T-cell (primary cell): ENCODE results near the gene BTNL3. TPM values are rescaled to one million over a fixed set of nuclear protein-coding genes. Genes with fewer than 3 reads are reported as not detected.
"Not testable (repeated sequence)": the region's sequence is repeated elsewhere in the genome, so short reads cannot be mapped to it uniquely, and the experiment has no call there.

ENCODE experiments used
- ATAC-seq, 4 experiments: fragments of 200-7000 bp in 3 of 4; fragments of 150-1000 bp in 1 of 4; cut with Tn5 transposase; replicated peaks in 1 of 4; 1 replicate in 3 of 4; 2 replicates in 1 of 4; pipeline ENCODE4 v1.10.0; 2021; ENCODE audit warnings: moderate library complexity in 3 of 4, mild to moderate bottlenecking in 2 of 4, moderate number of reproducible peaks in 1 of 4
- CTCF ChIA-PET, 2 donors: fragments of 300-600 bp; sonication (Branson Sonifier 250); formaldehyde crosslinking; loops; one replicate each; lab custom pipeline; 2022; ENCODE audit warnings: antibody characterized with exemption in 2 of 2; lab: Charles Lee
- POLR2A ChIA-PET, 2 donors: fragments of 300-600 bp; sonication (Branson Sonifier 250); formaldehyde crosslinking; loops; one replicate each; lab custom pipeline; 2022; ENCODE audit warnings: antibody characterized with exemption in 2 of 2; lab: Charles Lee
- DNase-seq, 35 experiments: peaks; one replicate each; pipeline versions ENCODE4 v3.0.0 to v3.0.0-alpha.2; 2013 to 2023
- H3K27ac ChIP-seq: one replicate; pipeline ENCODE4 v1.5.1; 2013; ENCODE audit warnings: low read length
- H3K27me3 ChIP-seq, 2 experiments: replicated peaks in 1 of 2; 1 replicate in 1 of 2; 2 replicates in 1 of 2; pipeline versions ENCODE4 v1.6.1 to v1.7.0; 2013; ENCODE audit warnings: low read length in 1 of 2, mixed read lengths in 1 of 2; ENCODE audit not compliant: control insufficient read depth in 2 of 2, insufficient read depth in 2 of 2; ENCODE audit errors: extremely low read depth in 1 of 2
- H3K36me3 ChIP-seq, 2 donors: 1 replicate in 1 of 2; 2 replicates in 1 of 2; pipeline versions ENCODE4 v1.6.1 to v1.7.0; 2013; ENCODE audit warnings: low read length in 1 of 2; ENCODE audit not compliant: control insufficient read depth in 2 of 2, insufficient read depth in 1 of 2; ENCODE audit errors: extremely low read depth in 1 of 2
- H3K4me1 ChIP-seq, 2 experiments: 1 replicate in 1 of 2; 2 replicates in 1 of 2; pipeline versions ENCODE4 v1.6.1 to v1.7.0; 2013; ENCODE audit warnings: low read length in 2 of 2, mixed read lengths in 1 of 2; ENCODE audit not compliant: insufficient read depth in 2 of 2, control insufficient read depth in 1 of 2; ENCODE audit errors: extremely low read depth in 1 of 2
- H3K4me3 ChIP-seq, 2 donors: 1 replicate in 1 of 2; 2 replicates in 1 of 2; pipeline versions ENCODE4 v1.5.1 to v1.7.0; 2013; ENCODE audit warnings: mild to moderate bottlenecking in 2 of 2, low read length in 1 of 2, moderate library complexity in 1 of 2; ENCODE audit not compliant: control insufficient read depth in 1 of 2; ENCODE audit errors: extremely low read depth in 1 of 2
- H3K9me3 ChIP-seq: 2 replicates; pipeline ENCODE4 v1.7.0; 2013
- H3K27ac Mint-ChIP-seq, 2 donors: one replicate each; pipeline ENCODE4 v1.8.0; 2020 to 2021; ENCODE audit warnings: mild to moderate bottlenecking in 2 of 2, mixed read lengths in 2 of 2
- H3K27me3 Mint-ChIP-seq, 2 donors: one replicate each; pipeline ENCODE4 v1.8.0; 2021 to 2022; ENCODE audit warnings: mixed read lengths in 2 of 2
- H3K36me3 Mint-ChIP-seq: one replicate; pipeline ENCODE4 v1.8.0; 2021; ENCODE audit warnings: mixed read lengths
- H3K4me1 Mint-ChIP-seq, 3 donors: one replicate each; pipeline ENCODE4 v1.8.0; 2020 to 2022; ENCODE audit warnings: mixed read lengths in 3 of 3, mild to moderate bottlenecking in 1 of 3
- H3K4me3 Mint-ChIP-seq, 3 donors: one replicate each; pipeline ENCODE4 v1.8.0; 2020 to 2022; ENCODE audit warnings: mild to moderate bottlenecking in 3 of 3, mixed read lengths in 3 of 3, moderate library complexity in 3 of 3
- H3K9me3 Mint-ChIP-seq, 3 donors: one replicate each; pipeline ENCODE4 v1.8.0; 2020 to 2022; ENCODE audit warnings: mixed read lengths in 3 of 3
- WGBS: methylation state at CpG from one replicate; pipeline ENCODE4 v1.1.5; 2013; ENCODE audit warnings: missing lambda C conversion rate; ENCODE audit not compliant: insufficient coverage; 5-methylcytosine and 5-hydroxymethylcytosine counted together
- total RNA-seq, 35 experiments: library from RNA in 6 of 35; stranded (reverse) in 6 of 35; fragments of 120-200 nt in 1 of 35; gene quantifications; one replicate each; pipeline versions ENCODE4 v1.2.1 to v1.2.4 and lab custom pipeline; 2013 to 2026

BTNL3 gene
- total RNA-seq, 5 donors from 2014 or later (not counting 1 experiment from before 2014, with no cell fraction given): not detected

DNA sequence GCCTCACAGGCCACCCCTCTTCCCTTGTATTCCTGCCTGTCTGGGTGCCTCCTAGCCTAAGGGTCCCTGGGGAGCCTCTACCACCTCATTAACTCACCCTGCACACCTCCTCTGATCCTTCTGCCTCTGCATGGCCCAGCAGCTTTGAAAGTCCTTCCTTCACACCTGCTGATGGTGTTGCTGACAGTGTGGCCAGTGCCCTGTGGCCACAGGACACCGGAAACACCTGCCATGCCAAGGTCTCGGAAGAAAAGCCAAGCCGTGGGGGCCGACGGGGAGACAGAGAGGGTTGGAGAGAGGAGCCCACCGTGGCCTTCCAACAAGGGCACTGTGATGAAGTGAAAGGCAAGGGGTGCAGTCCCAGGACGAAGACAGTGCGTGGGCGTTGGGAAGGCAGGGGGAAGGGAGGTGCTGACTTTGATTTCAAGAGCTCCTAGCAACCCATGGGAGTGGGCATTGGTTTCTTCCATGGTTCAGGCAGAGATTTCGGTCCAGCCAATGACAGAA, 55.5 kb downstream of the BTNL3 start:
- Mint-ChIP-seq H3K36me3 (no peaks in the 10 kb centered on the region), H3K27ac (peak overlapping the region in 1 of 2 donors; percentile 39), H3K4me3 (no peak overlapping the region), H3K9me3 (no peaks in the 10 kb centered on the region), H3K27me3 (peaks cover 44 to 55% of the 10 kb centered on the region in 2 donors), H3K4me1 (no peaks in the 10 kb centered on the region)
- no peaks in the 10 kb centered on the region for H3K9me3 ChIP-seq
- H3K4me1 ChIP-seq: no peaks in the 10 kb centered on the region
- H3K36me3 ChIP-seq: no peaks in the 10 kb centered on the region
- H3K27me3 ChIP-seq: peaks cover 0 to 78% of the 10 kb centered on the region in 2 experiments
- DNase-seq: no peak
- ChIA-PET POLR2A (no interaction called here), CTCF (no interaction called here)
- no peak for ATAC-seq
- 74% methylated on average over 9 of the region's 10 CpGs for WGBS
- no peak overlapping the region for H3K27ac ChIP-seq
- H3K4me3 ChIP-seq: no peak overlapping the region

DNA sequence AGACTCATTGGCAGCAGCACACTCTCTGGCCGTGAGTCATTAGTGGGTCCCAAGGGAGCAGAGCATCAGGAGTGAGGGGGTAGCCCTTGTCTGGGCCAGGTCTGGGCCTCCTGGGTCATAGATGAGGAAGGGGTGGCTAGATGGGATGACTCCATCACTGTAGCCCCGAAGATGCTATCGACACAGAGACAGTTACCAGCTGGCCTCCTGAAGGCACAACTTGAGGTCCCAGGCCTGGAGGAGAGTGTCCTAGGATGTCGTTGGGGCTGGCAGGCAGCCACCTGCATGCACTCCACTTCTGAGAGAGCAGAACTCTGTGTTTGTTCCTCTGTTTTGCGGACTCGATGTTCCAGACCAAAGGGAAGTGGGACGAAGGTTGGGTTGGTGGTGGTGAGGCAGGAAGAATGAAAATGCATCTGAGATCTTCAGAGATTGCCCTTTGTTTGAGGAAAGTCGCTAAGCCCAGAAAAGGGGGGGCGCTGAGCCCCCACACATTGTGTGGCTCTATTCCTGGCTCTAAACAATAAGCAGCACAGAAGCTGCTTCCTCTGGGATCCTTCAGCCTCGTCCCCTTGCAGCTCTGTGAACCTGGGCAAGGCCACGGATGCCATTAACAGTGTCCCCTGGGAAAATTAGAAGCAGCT, 56.1 kb downstream of the BTNL3 start:
- H3K9me3 ChIP-seq: no peaks in the 10 kb centered on the region
- WGBS: 29% methylated on average over 8 of the region's 11 CpGs
- H3K4me1 Mint-ChIP-seq: no peaks in the 10 kb centered on the region
- no peak overlapping the region for H3K4me3 Mint-ChIP-seq
- no peak for ATAC-seq
- CTCF ChIA-PET: no interaction called here
- H3K9me3 Mint-ChIP-seq: no peaks in the 10 kb centered on the region
- H3K27ac Mint-ChIP-seq: no peak overlapping the region
- no peaks in the 10 kb centered on the region for H3K36me3 ChIP-seq
- H3K27ac ChIP-seq: no peak overlapping the region
- POLR2A ChIA-PET: no interaction called here
- no peaks in the 10 kb centered on the region for H3K4me1 ChIP-seq
- H3K36me3 Mint-ChIP-seq: no peaks in the 10 kb centered on the region
- H3K4me3 ChIP-seq: no peak overlapping the region
- no peak for DNase-seq
- H3K27me3 Mint-ChIP-seq: peaks cover 46 to 56% of the 10 kb centered on the region in 2 donors
- H3K27me3 ChIP-seq: peaks cover 0 to 75% of the 10 kb centered on the region in 2 experiments

DNA sequence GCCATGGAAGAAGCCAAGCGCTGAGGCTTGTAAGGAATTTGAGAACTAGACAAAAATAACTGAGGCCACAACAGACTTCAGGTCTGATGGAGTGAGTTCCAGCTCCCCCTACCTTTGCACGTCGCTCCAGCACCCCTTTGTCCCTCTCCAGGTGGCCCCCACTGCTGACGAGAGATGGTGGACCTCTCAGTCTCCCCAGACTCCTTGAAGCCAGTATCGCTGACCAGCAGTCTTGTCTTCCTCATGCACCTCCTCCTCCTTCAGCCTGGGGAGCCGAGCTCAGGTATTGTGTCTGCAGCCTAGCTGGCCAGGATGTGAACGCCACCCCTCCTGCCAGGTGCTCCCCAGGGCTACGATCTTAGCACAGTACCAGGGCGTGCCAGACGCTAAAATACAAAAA, 56.7 kb downstream of the BTNL3 start:
- Mint-ChIP-seq H3K4me3 (no peak overlapping the region), H3K27ac (no peak overlapping the region), H3K36me3 (no peaks in the 10 kb centered on the region), H3K4me1 (no peaks in the 10 kb centered on the region), H3K27me3 (peaks cover 47 to 56% of the 10 kb centered on the region in 2 donors), H3K9me3 (no peaks in the 10 kb centered on the region)
- CTCF ChIA-PET: no interaction called here
- H3K27ac ChIP-seq: no peak overlapping the region
- no peaks in the 10 kb centered on the region for H3K4me1 ChIP-seq
- no peaks in the 10 kb centered on the region for H3K36me3 ChIP-seq
- peaks cover 0 to 75% of the 10 kb centered on the region in 2 experiments for H3K27me3 ChIP-seq
- 51% methylated on average over 9 of the region's 10 CpGs for WGBS
- POLR2A ChIA-PET: no interaction called here
- no peaks in the 10 kb centered on the region for H3K9me3 ChIP-seq
- DNase-seq: no peak
- no peak overlapping the region for H3K4me3 ChIP-seq
- ATAC-seq: no peak

DNA sequence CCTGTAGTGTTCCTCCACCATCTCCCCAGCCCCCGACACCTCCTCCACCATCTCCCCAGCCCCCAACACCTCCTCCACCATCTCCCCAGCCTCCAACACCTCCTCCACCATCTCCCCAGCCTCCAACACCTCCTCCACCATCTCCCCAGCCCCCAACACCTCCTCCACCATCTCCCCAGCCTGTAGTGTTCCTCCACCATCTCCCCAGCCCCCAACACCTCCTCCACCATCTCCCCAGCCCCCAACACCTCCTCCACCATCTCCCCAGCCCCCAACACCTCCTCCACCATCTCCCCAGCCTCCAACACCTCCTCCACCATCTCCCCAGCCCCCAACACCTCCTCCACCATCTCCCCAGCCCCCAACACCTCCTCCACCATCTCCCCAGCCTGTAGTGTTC, 57.2 kb downstream of the BTNL3 start:
- H3K4me1 Mint-ChIP-seq, POLR2A ChIA-PET, H3K27ac ChIP-seq, H3K36me3 ChIP-seq, ATAC-seq, H3K9me3 ChIP-seq, CTCF ChIA-PET, H3K4me3 ChIP-seq, H3K4me3 Mint-ChIP-seq, DNase-seq, H3K27ac Mint-ChIP-seq, H3K4me1 ChIP-seq, H3K36me3 Mint-ChIP-seq, H3K9me3 Mint-ChIP-seq: not testable (repeated sequence)
- H3K27me3 Mint-ChIP-seq: peaks cover 51 to 58% of the 10 kb centered on the region in 2 donors
- WGBS: 0% methylated on average over 1 of the region's 1 CpG
- H3K27me3 ChIP-seq: peaks cover 2 to 76% of the 10 kb centered on the region in 2 experiments

DNA sequence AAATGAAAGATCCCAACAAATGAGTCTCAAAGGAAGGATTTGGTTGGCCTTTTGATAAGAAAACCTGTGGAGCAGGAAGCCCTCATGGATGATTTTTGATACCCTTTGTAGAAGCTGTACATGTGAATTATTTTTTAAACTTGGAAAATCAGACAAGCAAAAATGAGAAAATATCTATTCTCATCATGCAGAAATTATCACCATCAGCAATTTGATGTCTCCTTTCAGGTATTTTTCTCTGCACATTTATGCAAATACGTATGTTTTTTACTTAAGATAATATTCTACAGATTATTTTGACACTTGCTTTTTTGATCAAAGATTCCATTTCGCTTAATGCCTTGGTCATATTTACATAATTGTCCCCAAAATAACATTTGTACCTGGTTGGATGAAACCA, 58.6 kb downstream of the BTNL3 start:
- no CpG with 5 or more reads among the region's 2 CpGs for WGBS
- Histone ChIP-seq H3K9me3 (no peaks in the 10 kb centered on the region), H3K36me3 (no peaks in the 10 kb centered on the region), H3K27me3 (peaks cover 5 to 77% of the 10 kb centered on the region in 2 experiments), H3K4me1 (peaks cover 0 to under 1% of the 10 kb centered on the region in 2 experiments), H3K4me3 (no peak overlapping the region), H3K27ac (no peak overlapping the region)
- H3K4me3 Mint-ChIP-seq: no peak overlapping the region
- no peak for ATAC-seq
- no peak overlapping the region for H3K27ac Mint-ChIP-seq
- no peak for DNase-seq
- no peaks in the 10 kb centered on the region for H3K36me3 Mint-ChIP-seq
- H3K9me3 Mint-ChIP-seq: no peaks in the 10 kb centered on the region
- POLR2A ChIA-PET: no interaction called here
- peaks cover 50 to 58% of the 10 kb centered on the region in 2 donors for H3K27me3 Mint-ChIP-seq
- CTCF ChIA-PET: no interaction called here
- H3K4me1 Mint-ChIP-seq: peaks cover 4 to 6% (median 5%) of the 10 kb centered on the region in 3 donors

DNA sequence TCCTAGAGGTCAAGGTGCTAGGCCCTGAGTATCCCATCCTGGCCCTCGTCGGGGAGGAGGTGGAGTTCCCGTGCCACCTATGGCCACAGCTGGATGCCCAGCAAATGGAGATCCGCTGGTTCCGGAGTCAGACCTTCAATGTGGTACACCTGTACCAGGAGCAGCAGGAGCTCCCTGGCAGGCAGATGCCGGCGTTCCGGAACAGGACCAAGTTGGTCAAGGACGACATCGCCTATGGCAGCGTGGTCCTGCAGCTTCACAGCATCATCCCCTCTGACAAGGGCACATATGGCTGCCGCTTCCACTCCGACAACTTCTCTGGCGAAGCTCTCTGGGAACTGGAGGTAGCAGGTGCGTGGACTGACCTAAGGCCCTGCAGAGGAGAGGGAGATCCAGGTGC, 59.3 kb downstream of the BTNL3 start:
- no peaks in the 10 kb centered on the region for H3K9me3 ChIP-seq
- Mint-ChIP-seq H3K4me3 (no peak overlapping the region), H3K9me3 (no peaks in the 10 kb centered on the region), H3K36me3 (no peaks in the 10 kb centered on the region), H3K27ac (no peak overlapping the region), H3K27me3 (peaks cover 46 to 56% of the 10 kb centered on the region in 2 donors), H3K4me1 (peaks cover 6 to 8% (median 6%) of the 10 kb centered on the region in 3 donors)
- H3K36me3 ChIP-seq: no peaks in the 10 kb centered on the region
- peaks cover 0 to 4% of the 10 kb centered on the region in 2 experiments for H3K4me1 ChIP-seq
- no peak overlapping the region for H3K4me3 ChIP-seq
- peaks cover 5 to 74% of the 10 kb centered on the region in 2 experiments for H3K27me3 ChIP-seq
- no peak for ATAC-seq
- ChIA-PET CTCF (no interaction called here), POLR2A (no interaction called here)
- DNase-seq: no peak
- no peak overlapping the region for H3K27ac ChIP-seq
- WGBS: 89% methylated on average over 11 of the region's 15 CpGs
